Keratinocyte (primary cell): ENCODE data around the gene SHANK1.

Source experiments
- CTCF ChIP-seq, 3 experiments: IDR thresholded peaks in 1 of 3; conservative IDR thresholded peaks in 1 of 3; optimal IDR thresholded peaks in 1 of 3; 2 replicates in 2 of 3; 3 replicates in 1 of 3; pipeline versions ENCODE3 to v1.5.1; 2011; ENCODE audit warnings: low read length in 3 of 3, mild to moderate bottlenecking in 3 of 3, moderate library complexity in 2 of 3, control low read depth in 1 of 3, inconsistent platforms in 1 of 3; ENCODE audit not compliant: insufficient read depth in 2 of 3; ENCODE audit errors: extremely low read depth in 1 of 3
- EZH2 ChIP-seq: IDR thresholded peaks from one replicate; pipeline ENCODE4 v1.6.1; 2012; ENCODE audit warnings: inconsistent platforms, mild to moderate bottlenecking, low read length, moderate library complexity

GRCh38 chr19:50764409-50764808 lies 44.8 kb upstream of the SHANK1 start:
- TF ChIP-seq CTCF (optimal IDR thresholded peaks at IDR 0.05 in 1 of 3, IDR thresholded peaks at IDR 0.05 in 1 of 3, conservative IDR thresholded peaks at IDR 0.05 in 1 of 3; ENCODE audit: extremely low read depth in 1 of 3, insufficient read depth in 2 of 3, low read length in 3 of 3) (no peak), EZH2 (no peak)
